GM18867 (cell line): ENCODE measurements around the gene UNC80.

Experiments
- ATAC-seq: cut with Tn5 transposase; IDR thresholded peaks from one replicate; pipeline ENCODE4 v1.9.1; 2021; ENCODE audit warnings: mild to moderate bottlenecking, moderate library complexity; ENCODE audit not compliant: unreplicated experiment

The UNC80 gene

DNA sequence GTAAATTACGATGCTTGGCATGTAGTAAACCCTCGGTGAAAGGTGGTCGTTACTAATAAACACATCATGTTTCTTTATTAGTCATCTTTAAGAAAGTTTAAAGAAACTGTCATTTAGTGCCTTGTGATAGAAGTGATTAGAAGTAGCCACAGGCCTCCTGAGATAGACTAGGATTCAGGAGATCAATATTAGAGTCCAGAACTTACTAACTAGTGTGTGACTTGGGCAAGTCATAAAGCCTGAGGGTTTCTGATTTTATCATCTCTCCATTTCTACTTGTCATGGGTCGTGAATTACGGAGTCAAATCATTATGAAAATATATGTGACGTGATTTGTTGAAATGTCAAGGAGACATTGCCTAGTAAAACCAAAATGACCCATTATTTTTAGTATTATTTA is 237.5 kb downstream of the UNC80 start:
- no peak for ATAC-seq

DNA sequence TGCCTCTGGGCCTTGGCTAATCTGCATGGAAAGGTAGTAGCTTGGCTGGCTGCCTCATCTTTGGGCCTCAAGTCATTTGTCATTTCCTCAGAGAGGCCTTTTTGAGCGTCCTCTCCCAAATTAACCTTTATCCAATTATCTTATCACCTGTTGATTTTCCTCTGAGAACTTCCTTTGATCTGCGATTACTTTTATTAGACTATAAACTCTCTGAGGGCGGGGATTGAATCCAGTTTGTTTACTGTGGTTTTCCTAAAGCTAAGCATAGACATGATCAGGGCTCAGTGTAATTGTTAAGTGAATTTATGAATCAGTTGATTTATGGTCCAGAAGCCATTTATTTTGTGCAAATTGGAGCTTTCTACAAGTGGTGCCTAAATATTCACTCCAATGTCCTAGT is 238.3 kb downstream of the UNC80 start:
- no peak for ATAC-seq

DNA sequence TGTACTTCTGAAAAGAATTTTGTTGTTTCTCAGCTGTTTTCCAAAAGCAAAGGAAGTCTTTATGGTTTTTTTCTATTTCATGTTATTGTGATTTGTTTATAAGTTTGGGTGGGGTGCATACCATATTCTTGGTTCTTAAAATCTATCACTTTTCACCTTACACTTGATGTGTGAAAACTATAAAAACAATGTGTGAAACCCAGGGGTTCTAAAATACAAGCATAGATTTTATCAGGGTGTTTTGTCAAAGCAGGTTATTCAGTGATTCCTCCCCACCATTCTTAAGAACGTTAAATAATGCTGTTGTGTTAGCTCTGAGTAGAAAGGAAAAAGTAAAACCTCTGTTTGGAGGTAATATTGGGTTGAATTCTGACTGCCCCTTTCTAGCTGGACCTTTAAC is 248.5 kb downstream of the UNC80 start:
- no peak for ATAC-seq

DNA sequence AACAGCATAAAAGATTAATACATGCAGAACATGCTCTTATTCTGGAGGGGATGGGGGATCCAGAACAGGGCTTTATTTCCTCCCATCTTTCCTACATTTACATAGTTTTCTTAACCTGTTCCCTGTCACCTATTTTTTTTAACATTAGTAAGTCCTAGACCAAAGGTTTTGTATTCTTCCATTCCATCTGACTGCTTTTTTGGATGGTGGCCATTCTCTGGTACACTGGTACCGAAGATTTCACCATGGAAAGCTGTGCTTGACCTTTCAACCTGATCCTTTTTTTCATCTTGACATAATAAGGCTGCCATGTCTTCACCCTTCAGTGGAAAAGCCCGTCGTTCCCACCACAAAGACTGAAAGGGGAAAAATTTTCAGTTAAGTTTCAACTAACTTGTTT is 251.2 kb downstream of the UNC80 start:
- ATAC-seq, result no peak

DNA sequence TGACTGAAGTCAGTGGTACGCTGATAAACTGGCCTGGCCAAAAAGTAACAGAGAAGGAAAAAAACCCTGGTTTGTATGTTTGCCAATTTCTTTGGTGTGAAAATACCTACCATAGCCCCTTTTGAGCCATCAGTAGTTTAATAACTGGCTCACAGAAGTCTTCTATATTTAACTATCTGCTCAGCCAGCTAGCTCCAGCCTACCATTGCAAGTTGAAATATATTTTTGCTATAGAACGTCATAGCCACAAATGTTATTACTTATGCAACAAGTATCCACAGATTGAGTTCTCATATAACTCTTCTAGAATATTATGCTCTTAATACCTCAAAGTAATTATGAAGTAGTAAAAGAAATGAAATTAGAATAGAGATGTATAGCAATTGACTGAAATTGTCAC is 256.0 kb downstream of the UNC80 start:
- ATAC-seq, result no peak

DNA sequence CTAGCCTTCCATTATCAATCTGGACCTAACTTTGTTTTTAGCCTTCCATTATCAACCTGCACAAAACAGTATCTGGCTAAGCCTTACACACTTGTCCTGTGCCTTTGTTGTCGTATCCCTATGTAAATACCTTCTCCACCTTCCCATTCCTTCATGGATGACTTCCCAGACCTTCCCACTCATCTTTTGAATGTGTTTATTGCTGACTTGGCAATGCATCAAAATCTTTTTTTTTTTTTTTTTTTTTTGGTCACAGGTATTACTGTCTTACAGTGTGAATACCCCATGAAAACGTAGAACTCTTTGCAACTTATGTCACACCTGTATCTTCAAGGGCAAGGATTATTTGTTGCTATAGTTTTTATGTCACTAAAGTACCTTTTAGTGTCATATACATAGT is 256.5 kb downstream of the UNC80 start:
- ATAC-seq, result no peak

DNA sequence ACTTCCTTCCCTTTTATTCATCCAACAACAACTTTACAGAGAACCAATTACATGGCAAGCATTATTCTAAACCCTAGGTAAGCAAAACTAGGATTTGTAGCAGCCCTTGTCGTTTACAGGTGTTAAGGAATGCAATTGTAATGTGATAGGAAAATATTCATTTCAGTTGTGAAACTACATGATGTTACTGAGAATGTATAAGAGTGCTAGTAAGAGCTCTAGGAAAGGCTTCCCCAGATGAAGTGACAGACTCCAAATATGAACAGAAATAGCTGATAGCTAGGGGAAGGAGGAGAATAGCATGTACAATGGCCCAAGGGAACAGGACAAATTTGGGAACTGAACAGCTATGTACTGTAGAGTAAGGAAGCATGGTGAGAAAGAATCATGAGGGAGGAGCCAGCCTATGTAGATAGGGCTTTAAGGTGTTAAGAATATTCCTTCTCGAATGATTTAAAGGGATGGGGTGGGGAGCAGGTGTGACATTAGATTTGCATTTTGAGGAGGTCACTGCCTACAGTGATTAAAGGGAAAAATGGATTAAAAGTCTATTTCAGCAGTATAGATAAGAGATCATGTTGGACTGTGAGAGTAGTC is 262.6 kb downstream of the UNC80 start:
- ATAC-seq, result no peak

DNA sequence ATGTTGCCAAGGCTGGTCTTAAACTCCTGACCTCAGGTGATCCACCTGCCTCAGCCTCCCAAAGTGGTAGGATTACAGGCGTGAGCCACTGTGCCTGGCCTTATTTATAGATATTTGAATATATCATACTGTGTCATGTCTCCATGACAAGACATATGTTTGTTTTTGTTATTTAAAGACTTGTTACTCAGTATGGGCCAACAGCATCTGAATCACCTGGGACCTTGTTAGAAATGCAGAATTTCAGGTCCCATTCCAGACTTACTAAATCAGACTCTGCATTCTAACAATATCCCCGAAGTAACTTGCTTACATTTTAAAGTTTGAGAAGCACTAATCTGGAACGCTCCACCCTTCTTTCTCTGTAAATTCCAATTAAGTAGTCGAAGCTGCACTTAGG is 264.0 kb downstream of the UNC80 start:
- ATAC-seq, result no peak

DNA sequence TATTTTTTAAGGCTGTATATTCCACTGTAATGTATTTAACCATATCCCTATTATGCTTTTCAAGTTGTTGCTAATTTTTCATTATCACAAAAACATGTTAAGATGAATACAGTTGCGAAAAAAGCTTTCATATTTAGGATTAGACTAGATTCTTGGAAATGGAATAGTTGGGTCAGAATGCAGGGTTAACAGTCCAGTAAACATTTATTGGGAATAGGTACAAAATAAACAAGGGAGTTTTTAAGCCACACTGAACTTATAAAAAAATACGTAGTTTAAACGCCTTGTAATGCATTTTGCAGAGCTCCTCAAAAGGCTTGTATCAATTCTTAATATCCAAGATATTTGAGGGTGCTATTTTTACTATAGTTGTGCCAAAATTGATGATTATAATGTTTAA is 266.4 kb downstream of the UNC80 start:
- ATAC-seq, result no peak

DNA sequence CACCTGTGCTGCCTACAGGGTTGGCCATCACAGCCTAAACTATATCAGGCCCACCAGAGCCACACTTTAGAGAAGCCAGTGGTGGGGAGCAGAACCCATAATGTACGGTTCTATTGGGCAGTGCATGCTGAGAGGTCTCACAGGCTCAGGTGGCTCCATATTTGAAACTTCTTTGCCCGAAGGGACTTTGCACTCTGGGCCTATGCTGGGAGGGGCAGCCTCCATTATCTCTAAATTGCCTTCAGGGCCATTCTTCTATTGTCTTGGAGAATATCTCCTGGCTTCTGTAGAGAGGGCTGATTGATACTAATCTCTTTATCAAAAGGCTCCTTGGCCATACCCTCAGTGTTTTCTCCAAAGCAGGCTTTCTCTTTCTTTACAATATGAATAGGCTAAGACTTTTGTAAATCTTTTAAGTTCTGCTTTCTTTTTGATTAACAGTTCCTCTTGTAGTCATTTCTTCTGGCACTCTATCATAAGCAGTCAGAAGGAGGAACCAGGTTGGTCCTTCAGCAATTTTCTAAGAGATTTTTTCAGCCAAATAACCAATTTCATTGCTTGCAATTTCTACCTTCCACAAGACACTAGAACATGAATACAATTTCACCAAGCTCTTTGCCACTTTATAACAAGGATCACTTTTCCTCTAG is 275.3 kb downstream of the UNC80 start:
- ATAC-seq, result no peak
